ENCODE measurements around the gene KRTAP10-12.
"Not testable (repeated sequence)": the region's sequence is repeated elsewhere in the genome, so short reads cannot be mapped to it uniquely, and the experiment has no call there.

Gene KRTAP10-12

GRCh38 chr21:44670642-44671432, 26.1 kb upstream of the KRTAP10-12 start:
- DNase-seq: no peak

DNA sequence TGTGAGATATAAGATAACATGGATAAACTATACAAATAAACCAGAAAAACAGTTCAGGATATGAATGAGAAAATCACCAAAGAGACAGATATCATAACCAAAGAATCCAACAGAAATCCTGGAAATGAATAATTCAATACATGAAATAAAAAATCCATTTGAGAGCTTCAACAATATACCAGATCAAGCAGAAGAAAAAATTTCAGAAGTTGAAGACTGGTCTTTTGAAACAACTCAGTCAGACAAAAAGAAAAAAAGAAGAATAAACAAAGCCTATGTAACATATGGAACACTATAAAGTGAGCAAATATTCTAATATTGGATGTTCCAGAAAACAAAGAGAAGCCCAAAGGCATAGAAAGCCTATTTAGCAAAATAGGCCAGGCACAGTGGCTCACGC, 25.1 kb upstream of the KRTAP10-12 start:
- DNase-seq: no peak

- no peak for DNase-seq
These were observed 19.1 kb upstream of the KRTAP10-12 start for GRCh38 chr21:44677881-44678280.

DNA sequence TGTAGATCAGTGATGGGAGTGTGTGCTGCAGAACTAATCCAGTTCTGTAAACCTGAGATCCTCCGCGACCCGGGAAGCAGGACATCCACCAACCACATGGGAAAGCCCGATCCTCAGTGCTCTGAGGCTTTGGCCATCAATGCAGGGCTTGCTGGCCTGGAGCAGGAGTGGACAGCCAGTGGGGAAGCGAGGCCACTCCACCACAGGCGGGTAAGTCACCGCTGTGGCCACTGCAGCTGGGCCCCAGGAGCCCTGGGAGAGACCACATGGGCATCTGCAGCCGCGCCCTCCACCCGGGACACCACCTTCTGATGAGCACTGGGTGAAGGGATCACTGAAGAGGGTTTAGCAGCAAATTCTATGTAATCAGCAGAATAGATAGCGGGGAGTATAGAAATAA, 15.8 kb upstream of the KRTAP10-12 start:
- no peak for DNase-seq

- DNase-seq: no peak
These were observed 15.0 kb upstream of the KRTAP10-12 start, which contains the start of gene KRTAP12-1 for GRCh38 chr21:44681861-44682579. KRTAP12-1 (minus strand) TSS chr21:44682163; CDS start chr21:44682123, 40 bp downstream.

- DNase-seq: no peak
These were observed 14.3 kb upstream of the KRTAP10-12 start for GRCh38 chr21:44682580-44683151.

GRCh38 chr21:44684077-44684476, 12.9 kb upstream of the KRTAP10-12 start:
- no peak for DNase-seq

DNA sequence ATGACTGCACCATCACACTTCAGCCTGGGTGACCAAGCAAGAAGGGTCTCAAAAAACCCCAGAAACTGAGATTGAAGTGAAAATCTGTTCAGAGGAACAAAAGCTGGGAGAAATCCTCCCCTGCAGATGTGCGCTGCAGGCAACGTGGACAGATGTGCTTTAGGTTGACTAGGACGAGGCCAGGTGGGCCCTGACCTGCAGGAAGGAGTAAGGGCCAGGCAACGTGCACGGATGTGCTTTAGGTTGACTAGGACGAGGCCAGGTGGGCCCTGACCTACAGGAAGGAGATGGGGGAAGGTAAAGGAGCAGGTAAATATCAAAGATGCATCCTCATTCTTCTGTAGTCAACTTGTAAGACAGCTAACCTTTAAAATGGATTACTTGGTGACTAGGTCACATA, 12.5 kb upstream of the KRTAP10-12 start:
- DNase-seq: no peak

GRCh38 chr21:44685050-44685449, 11.9 kb upstream of the KRTAP10-12 start:
- not testable (repeated sequence) for DNase-seq

GRCh38 chr21:44686000-44686781, 10.8 kb upstream of the KRTAP10-12 start:
- no peak for DNase-seq

- no peak for DNase-seq
These were observed 10.0 kb upstream of the KRTAP10-12 start for GRCh38 chr21:44686843-44687561.

DNA sequence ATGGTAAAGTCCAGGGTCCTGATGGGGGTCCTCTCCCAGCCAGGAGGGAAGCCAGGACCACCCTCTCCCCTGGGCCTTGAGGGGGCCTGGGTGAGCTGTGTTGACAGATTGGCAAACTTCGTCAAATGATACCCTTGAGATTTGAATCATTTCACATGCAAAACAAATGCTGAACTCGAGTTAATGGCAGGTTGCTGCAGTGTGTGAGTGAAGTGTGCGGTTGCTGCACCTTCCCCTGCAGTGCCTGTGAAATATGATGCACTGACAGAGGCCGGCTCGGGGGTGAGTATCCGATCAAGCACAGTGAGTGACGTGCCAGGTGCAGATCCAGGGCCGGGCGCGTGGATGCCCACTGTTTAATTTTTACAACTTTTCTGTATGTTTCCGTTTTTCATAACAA, 9.3 kb upstream of the KRTAP10-12 start:
- no peak for DNase-seq

DNA sequence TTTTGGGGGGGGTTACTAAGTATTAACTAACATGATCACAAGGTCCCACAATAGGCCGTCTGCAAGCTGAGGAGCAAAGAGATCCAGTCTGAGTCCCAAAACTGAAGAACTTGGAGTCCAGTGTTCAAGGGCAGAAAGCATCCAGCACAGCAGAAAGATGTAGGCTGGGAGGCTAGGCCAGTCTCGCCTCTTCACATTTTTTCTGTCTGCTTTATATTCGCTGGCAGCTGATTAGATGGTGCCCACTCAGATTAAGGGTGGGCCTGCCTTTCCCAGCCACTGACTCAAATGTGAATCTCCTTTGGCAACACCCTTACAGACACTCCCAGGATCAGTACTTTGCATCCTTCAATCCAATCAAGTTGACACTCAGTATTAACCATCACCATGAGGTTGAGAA, 7.2 kb upstream of the KRTAP10-12 start:
- DNase-seq: not testable (repeated sequence)

- DNase-seq: no peak
These were observed 5.3 kb upstream of the KRTAP10-12 start for GRCh38 chr21:44691686-44692085.

- no peak for DNase-seq
These were observed 4.0 kb upstream of the KRTAP10-12 start for GRCh38 chr21:44692798-44693512.

GRCh38 chr21:44694776-44695175, 2.2 kb upstream of the KRTAP10-12 start:
- no peak for DNase-seq

DNA sequence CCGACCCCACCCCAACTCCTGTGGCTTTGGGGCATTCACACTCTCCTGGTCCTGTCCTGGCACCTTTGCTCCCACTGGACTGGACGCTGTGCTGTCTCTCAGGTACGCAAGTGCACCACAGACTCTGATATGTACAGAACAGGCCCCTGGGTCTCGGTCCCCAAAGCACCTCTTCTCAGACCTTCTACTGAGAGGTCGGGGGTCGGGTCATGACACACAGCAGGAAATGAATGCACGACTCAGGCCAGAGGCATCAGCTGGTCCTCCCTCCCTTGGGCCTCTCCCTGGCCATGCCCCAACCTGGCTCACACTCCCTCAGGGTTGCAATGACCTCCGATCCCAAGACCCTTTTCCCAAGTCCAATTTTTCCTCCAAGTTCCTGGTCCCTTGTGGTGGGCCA, 1.8 kb upstream of the KRTAP10-12 start:
- no peak for DNase-seq

GRCh38 chr21:44695641-44696040, 1.3 kb upstream of the KRTAP10-12 start:
- no peak for DNase-seq

GRCh38 chr21:44696572-44696971, 400 bp upstream of the KRTAP10-12 start:
- DNase-seq: no peak

DNA sequence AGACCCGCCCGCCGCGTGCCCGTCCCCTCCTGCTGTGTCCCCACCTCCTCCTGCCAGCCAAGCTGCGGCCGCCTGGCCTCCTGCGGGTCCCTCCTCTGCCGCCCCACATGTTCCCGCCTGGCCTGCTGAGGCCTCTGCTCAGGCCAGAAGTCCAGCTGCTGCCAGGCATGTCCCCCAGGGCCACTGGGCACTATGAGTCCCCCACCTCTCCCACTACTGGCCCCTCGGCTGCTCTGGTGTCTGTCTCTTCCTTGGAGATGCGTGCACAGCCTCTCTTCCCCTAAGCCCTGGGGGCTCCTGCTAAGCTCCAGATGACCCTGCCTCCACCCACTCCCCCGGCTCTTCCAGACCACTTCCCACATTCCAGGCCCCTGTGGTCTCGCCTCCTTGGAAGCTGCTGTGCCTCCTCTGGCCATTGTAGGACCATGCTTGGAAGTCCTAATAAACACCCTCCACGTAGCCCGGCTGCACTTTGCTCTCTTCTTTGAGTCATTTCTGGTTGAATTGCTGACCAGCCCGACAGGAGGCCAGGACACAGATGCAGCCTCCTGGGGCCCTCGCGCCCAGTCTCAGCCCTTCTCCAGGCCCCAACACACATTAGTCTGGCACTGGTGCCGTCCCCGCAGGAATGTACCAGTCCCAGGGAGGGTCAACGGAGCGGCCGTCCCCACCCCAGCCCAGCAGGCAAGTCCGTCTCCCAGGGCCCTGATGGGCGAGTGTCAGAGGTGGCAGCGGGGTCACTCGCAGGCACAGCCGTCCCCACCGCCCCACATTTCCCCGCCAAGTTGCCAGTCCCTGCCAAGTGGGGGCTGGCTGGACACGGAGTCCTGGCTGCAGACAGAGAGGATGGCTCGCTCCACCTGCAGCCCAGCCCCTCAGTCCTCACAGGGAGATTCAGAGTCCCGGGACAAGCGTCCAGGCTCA, 1.1 kb downstream of the KRTAP10-12 start:
- no peak for DNase-seq

All from CD4-positive, alpha-beta T cell treated with Interferon alpha-2 for 1 hour (primary cell).